GM19463 (cell line): ENCODE results near the gene DCP2.
"Not testable (repeated sequence)": the region's sequence is repeated elsewhere in the genome, so short reads cannot be mapped to it uniquely, and the experiment has no call there.

ENCODE experiments used
- ATAC-seq: cut with Tn5 transposase; IDR thresholded peaks from one replicate; pipeline ENCODE4 v1.9.1; 2021; ENCODE audit warnings: mild to moderate bottlenecking, moderate library complexity; ENCODE audit not compliant: unreplicated experiment

Gene DCP2

DNA sequence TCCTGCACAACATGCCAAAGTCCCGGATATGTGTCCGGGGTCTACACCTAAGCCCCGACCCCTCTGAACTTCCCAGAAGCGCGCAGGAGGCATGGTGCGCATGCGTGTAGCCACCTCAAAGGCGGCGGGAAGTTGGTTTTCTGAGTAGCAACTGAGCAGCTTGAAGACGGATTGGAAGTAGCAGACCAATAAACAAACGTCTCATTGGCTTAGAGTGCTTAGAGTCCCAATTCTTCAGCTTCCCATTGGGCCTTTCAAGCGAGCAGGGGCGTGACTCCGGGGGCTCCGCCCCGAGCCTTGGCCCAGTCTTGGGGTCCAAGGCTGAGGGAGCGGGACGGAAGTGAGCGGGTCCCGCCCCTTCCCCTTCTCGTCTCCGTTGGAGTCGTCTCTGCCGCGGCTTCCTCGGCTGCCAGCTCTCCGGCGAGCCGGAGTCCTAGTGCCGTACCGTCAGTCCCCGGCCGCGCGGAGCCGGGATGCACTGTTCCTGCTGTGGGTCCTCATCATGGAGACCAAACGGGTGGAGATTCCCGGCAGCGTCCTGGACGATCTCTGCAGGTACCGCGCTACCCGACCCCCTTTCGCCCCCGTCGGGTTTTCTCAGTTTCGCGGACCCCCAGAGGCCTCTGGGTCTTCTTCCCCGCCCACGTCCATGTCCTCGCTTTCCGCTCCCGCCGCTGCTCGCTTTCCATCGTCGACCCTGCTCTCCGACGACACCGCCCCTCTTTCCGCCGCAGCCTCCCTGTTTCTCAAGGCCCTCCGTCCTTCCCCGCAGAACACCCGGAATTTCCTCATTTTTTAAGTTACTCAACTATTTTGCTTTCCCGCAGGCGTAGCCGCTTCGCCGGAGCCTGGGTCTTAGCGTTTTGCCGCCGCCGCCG lies at the start of gene DCP2:
Gene DCP2, plus strand, starts transcription at position 367 of the 878 bp plus-strand sequence. Its CDS starts 136 bp downstream, at position 503.
- ATAC-seq: peak; percentile 97

DNA sequence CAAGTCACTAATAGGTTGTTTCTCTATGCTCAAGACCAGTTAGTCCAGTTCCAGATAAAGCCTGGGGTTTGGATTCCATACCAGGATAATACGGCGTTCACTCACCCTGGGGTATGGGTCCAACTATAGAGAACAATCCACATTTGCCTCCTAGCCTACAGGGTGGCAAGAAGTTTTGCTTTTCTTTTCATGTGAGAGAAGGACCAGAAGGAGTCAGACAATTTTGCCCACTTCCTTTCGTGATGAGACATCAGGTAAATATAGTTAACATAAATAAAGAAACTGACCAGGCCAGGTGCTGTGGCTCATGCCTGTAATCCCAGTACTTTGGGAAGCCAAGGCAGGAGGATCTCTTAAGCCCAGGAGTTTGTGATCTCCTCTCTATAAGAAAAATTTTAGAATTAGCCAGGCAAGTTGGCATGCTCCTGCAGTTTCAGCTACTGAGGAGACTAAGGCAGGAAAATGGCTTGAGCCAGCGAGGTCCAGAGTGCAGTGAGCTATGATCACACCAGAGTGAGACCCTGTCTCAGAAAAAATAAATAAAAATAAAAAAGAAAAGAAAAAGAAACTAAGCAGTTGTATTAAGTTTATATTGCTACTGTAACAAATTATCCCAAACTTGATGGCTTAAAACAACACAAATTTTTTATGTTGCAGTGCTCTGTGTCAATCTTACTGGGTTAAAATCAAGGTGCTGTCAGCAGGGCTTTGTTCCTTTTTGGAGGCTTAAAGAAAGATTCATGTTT lies 47.1 kb upstream of the DCP2 start:
- peak; percentile 75 for ATAC-seq

DNA sequence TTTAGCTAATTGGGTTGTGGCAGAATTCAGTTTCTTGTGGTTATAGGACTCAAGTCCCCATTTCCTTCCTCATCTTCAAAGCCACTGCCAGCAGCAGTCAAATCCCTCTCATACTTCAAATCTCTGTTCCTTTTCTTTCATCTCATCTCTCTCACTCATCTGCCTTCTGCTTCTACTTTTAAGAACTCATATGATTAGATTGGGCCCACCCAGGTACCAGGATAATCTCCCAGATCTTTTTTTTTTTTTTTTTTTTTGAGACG lies 46.6 kb upstream of the DCP2 start:
- no peak for ATAC-seq

DNA sequence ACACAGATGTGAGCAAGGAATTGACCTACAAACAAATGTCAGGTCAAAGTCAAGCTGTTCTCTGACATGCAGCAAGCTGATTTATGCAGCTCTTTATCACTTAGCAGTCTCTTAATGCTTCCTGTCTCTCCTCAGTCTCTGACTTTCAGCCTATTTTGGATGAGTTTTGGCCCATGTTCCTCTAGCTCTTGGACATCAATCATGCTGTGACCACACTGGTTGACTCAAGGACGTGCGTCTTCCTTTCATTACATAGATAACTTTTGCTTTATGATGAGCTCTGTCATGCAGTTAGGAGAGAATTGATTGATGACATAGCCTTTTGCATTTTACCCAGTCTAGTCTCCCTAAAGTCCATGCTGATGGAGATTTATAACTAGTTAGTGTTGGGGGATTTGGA lies 45.1 kb upstream of the DCP2 start:
- no peak for ATAC-seq

DNA sequence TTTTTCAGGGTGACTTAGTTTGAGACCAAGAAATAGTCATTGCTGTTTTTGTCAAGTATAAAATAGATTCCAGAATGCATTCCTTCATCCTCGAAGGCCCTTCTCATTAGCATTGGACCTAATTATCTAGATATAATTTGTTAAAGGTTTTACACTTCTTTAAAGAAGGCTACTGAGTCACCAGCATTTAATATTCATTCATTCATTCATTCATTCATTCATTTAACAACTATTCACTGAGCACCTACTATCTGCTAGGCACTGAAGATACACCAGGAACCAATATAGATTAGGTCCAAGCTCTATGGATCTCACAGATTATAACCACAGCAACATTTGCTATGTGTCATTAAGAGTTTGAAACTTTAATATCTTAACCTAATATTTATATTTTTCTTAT lies 43.5 kb upstream of the DCP2 start:
- ATAC-seq: no peak

DNA sequence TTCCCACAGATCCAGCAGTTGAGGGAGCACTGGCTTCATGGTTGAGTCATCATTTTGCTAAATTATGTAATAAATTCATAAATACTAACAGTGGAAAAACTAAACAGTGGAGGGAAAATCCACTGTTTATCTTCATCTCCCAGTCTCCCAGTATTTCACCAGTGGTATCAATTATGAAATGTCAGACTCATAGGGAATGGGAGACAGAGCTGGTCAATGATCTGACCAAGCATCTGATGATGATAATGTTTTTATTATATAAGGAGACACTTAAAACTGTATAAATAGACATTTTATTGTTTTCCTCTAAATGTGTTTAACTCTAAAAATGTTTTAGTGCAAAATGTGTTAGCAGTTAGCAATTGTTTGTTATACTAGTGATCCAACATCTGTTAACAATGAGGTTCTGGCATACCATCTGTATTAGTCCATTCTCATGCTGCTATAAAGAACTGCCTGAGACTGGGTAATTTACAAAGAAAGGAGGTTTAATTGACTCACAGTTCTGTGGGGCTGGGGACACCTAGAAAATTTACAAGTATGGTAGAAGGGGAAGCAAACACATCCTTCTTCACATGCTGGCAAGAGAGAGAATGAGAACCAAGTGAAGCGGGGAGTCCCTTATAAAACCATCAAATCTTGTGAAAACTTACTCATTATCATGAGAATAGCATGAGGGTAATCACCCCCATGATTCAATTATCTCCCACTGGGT lies 42.8 kb upstream of the DCP2 start:
- ATAC-seq: no peak

DNA sequence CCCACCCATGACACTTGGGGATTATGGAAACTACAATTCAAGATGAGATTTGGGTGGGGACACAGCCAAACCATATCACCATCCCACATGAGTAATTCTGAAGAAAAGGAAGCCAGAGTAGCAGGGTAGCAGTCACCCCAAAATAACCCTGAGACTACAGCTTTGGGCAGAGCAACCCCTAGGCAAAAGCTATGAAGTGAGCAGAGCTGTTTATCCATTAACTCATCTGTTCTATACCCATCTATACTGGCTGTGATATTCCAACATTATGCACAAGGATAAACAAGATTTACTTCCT lies 42.3 kb upstream of the DCP2 start:
- no peak for ATAC-seq

DNA sequence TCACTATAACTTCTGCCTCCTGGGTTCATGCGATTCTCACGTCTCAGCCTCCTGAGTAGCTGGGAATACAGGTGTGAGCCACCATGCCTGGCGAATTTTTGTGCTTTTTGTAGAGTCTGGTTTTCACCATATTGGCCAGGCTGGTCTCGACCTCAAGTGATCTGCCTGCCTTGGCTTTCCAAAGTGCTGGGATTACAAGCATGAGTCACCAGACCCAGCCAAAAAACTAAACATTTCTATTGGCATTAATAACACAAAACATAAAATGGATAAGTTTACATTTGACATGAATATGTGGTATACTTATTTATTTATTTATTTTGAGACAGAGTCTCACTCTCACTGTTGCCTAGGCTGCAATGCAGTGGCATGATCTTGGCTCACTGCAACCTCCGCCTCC lies 40.9 kb upstream of the DCP2 start:
- ATAC-seq: no peak

DNA sequence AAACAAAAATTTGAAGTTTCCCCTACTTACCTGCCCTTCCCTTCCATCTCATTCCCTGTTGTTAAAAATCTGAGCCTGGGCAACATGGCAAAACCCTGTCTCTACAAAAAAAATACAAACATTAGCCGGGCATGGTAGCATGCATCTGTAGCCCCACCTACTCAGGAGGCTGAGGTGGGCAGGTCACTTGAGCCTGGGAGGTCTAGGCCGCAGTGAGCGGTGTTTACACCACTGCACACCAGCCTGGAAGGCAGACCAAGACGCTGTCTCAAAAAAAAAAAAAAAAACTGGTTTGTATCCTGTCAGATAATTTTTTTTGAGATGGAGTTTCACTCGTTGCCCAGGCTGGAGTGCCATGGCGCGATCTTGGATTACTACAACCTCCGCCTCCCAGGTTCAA lies 38.3 kb upstream of the DCP2 start:
- ATAC-seq: no peak

DNA sequence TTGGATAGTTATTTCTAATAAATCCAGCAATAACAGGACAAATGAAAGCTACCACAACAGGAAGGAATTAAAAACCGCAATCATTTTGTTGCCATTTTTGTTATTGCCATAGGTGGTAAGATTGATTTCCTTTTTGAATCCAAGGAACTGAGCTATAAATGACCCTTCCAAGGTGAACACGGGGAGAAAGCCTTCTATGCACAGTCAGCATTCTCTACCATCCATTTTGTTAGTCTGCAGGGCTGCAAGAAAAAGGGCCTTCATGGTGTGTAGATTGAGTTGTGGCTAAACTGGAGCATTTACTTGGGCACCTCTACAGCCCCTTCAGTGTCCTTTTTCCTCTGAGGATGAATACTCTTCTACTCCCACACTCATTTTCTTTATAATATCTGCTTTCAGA lies 35.9 kb upstream of the DCP2 start:
- ATAC-seq: no peak

DNA sequence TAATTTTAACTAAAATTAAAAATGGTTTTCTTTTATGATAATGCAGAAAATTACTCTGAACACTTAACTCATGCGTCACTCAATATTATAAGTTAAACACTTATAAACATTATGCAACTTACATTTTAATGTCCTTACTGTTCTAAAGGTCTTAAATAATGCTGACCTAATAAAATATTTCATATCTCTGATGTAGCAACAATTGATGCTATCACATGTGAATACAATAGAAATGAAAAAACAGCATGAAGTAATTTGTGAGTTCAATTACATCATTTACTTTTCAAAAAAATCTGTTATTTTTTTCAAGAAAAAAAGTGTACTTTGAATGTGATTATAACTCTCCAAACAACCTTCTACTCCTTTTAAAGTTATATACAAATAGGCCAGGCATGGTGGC lies 28.1 kb upstream of the DCP2 start:
- no peak for ATAC-seq

DNA sequence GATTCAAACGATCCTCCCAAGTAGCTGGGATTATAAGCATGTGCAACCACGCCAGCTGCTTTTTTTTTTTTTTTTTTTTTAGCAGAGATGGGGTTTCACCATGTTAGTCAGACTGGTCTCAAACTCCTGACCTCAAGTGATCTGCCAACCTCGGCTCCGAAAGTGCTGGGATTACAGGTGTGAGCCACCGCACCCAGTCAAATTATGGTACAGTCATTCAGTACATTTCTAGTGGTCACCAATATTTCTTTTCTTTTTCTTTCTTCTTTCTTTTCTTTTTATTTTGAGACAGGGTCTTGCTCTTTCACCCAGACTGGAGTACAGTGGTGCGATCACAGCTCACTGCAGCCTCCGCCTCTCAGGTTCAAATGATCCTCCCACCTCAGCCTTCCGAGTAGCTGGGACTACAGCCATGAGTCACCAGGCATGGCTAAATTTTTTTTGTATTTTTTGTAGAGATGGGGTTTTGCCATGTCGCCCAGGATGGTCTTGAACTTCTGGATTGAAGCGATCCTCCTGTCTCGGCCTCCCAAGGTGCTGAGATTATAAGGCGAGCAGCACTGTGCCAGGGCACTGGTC lies 25.4 kb upstream of the DCP2 start:
- ATAC-seq: peak; percentile 87

DNA sequence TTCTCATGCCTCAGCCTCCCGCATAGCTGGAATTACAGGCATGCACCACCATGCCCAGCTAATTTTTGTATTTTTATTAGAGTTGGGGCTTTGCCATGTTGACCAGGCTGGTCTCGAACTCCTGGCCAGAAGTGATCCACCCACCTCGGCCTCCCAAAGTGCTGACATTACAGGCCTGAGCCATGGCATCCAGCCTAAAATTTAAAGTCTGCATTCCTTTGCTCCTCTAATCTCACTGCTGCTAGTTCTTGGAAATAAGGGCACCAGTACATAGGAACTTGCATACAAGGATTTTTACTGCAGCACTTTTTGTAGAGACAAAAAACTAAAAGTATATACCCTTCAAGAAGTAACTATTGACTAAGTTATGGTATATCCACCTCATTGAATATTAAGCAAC lies 20.0 kb upstream of the DCP2 start:
- ATAC-seq: no peak

DNA sequence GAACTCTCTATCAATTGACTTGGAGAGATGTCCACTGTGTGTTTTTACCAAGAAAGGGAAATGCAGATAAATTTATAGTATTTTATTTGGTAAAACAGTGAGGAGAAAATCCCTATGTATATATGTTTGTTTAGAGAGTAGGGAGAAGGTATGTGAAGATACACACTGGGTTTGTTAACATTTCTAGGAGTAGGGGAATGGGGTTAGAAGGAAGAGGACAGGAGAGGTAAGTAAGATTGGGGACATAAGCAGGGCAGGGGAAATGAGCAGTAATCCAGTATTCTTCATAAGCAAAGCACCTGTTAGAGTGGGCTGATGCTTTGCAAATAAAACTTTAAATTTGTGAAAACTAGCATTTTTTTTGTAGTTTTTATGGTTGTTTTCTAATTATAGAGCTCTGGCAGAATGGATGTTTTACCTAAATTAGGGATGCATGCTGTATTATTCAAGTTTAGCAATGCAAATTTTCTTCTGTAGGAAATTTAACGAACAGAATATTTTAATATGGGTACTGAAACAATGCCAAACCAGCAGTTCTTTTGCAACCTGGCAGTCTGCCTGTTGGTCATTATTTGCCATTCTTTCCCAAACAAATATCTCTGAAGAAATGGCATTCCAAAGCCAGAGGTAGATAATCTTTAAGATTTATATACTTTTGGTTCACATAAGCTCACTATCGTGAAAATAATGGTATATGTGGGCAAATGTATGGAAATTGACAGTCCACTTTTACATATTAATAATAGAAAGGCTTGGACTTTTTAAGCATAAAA lies 19.4 kb upstream of the DCP2 start:
- no peak for ATAC-seq

DNA sequence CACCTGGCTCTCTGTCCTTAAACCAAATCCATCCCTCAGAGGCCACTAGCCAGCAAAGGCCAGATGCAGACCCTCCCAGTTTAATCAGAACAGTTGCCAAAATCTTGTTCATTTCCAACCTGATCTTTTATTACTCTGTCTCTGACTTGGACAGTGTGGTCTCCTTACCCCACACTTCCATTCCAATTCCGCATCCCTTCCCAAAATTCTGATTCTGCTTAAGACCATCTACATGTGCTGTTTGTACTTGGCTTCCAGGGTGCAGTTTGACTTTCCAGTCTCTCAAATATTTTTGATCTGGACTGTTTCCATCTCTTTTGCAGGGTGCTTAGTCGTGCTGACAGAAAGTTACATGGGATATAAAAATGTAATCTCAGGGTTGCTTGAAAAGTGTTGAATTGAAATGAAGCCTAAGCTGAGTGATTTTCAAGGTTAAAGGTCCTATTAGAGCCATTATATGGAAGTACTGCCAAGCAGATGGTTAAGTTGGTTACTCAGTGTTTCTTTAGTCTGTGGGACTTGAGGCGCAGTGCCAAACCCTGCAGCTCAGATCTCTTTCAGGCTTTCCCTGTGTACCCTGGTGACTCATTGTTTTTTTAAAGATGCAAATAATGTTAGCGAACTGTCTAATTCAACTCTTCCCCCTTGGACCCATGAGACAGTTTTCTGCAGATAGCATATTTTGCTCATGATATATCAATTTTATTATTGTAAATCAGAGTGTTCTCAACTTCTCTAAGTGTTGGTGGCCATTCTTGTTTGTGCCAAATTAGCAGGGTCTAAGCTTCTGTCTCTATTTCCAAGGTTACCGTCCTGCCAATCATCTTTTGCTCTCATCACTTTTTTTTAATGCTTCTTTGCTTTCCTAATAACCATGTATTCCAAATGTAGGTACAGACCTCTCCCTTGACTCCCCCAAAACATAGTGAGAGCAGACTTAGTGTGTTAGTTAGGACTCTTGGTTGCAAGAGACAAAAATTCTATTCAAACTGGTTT lies 18.2 kb upstream of the DCP2 start:
- peak; percentile 98 for ATAC-seq

DNA sequence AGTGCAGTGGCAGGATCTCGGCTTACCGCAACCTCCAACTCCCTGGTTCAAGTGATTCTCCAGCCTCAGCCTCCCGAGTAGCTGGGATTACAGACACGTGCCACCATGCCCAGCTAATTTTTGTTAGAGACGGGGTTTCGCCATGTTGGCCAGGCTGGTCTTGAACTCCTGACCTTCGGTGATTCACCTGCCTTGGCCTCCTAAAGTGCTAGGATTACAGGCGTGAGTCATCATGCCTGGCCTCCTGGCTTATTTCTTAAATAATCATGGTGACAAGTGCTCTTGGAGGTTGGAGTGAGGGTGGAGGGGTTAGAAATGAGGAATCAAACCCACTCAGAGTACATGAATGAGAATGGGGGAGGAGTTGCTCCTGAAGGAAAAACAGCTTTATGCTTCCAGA lies 16.7 kb upstream of the DCP2 start:
- not testable (repeated sequence) for ATAC-seq

DNA sequence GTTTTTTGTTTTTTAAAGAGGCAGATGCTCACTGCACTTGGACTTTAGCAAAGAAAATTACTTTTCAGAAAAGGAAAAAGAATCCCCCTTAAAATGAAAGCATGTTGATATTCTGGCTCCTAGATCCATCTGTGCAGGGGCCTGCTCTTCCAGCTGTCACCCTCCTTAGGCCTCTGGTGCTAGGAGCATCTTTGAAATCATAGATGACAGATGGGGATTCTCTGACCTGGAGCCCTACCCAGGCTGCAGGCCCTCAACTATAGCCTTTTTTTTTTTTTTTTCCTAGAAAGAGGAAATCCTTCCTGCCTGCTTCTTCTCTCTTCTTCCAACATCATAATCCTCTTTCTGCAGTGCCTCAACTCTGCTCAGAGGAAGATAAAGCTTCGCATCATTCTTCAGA lies 16.3 kb upstream of the DCP2 start:
- ATAC-seq: no peak

DNA sequence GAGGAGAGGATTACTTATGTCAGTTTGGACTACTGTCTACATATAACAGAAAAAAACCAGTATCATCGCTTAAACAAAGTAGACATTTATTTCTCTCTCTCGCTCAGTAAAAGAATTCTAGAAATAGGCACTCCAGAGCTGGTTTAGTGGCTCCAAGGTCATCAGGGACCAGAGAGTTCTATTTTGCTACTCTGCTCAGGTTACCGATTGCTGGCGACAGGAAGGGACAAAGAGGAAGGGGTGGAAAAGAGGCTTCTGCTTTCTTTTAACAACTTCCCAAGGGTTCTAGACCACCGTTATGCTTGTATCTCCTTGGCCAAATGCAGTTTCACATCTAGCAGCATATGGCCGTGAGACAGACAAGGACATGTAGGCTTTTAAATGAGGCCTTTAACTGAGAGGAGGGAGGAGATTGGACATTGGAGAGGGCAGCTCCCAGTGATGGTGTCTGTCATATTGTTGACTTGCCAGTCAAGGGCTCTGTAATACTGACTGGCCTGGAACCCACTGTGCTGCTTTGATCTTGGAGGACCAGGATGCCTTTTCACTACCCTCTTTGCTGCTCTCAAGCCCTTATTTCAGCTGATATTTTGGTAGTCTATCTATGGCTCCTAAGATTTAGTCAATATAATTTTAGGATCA lies 15.6 kb upstream of the DCP2 start:
- ATAC-seq: no peak

DNA sequence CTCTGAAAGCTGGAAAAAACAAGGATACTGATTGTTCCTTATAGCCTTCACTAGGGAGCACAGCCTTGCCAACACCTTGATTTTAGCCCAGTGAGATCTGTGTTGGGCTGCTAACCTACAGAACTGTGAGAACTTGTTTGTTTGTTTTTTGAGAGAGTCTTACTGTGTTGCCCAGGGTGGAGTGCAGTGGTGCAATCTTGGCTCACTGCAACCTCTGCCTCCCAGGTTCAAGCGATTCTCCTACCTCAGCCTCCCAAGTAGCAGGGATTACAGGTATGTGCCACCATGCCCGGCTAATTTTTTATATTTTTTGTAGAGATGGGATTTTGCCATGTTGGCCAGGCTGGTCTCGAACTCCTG lies 13.2 kb upstream of the DCP2 start:
- ATAC-seq: not testable (repeated sequence)
